ENCODE data around the gene UBR1.

UBR1 gene

GRCh38 chr15:43106486-43106829 lies 620 bp upstream of the UBR1 start:
- no peak for DNase-seq

- no peak for DNase-seq
These were observed 631 bp downstream of the UBR1 start for GRCh38 chr15:43105077-43105736.

DNA sequence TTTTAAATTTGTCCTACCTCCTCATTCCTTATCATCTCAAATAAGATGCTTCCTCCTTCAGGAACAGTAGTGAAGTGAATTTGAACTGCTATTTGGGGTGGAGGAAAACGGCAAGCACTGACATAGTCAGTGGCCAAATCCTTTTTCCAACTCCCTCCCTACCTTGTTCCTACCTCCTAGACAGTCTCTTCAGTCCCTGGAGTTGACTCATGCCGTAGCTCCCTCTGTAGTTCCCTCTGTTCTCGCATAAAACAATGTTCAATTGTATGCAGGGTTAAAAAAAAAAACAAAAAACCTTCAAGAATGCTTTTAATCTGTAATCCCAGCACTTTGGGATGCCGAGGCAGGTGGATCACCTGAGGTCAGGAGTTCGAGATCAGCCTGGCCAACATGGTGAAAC lies 1.4 kb downstream of the UBR1 start:
- no peak for DNase-seq

GRCh38 chr15:43103907-43104306 lies 1.9 kb downstream of the UBR1 start:
- DNase-seq = no peak

- DNase-seq = no peak
These were observed 3.7 kb downstream of the UBR1 start for GRCh38 chr15:43102187-43102586.

DNA sequence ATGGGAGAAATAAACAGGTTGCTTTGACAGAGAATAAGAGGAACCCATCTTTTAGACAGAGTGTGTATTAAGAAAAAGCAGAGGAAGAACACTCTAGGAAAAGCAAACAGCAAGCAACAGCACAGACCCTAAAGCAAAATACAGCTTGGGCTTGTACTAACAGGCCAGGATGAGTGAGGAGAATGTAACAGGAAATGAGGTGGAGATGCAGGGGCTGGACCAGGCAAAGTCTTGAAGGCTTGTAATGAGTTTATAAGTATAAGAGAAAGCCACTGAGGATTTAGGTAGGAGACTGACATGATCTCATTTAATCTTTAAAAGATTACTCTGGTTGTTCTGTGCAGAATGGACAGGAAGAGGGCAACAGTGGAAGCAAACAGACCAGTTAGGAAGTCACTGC lies 4.9 kb downstream of the UBR1 start:
- no peak for DNase-seq

DNA sequence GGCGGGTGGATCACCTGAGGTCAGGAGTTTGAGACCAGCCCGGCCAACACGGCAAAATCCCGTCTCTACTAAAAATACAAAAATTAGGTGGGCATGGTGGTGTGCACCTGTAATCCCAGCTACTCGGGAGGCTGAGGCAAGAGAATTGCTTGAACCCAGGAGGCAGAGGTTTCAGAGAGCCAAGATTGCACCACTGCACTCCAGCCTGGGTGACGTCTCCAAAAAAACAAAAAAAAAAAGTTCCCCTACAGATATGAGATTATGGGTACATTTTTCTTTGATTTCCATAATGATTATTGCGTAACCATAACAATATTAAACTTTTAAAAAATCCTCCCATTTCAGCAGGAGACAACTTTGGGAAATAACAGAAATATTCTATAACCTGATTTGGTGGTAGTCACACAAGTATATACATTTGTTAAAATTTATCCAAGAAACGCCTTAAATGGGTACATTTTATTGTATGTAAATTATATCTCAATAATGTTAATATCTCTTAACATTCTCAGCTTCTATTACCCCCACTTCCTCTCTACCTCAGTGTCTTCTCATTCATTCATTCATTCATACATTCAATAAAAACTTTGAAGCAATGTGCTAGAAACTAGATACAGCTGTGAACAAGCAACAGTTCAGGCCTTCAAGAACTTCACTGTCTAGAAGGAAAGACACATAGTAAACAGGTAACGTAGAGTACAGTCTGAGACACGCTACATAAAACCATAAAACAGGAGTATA lies 6.6 kb downstream of the UBR1 start:
- no peak for DNase-seq

DNA sequence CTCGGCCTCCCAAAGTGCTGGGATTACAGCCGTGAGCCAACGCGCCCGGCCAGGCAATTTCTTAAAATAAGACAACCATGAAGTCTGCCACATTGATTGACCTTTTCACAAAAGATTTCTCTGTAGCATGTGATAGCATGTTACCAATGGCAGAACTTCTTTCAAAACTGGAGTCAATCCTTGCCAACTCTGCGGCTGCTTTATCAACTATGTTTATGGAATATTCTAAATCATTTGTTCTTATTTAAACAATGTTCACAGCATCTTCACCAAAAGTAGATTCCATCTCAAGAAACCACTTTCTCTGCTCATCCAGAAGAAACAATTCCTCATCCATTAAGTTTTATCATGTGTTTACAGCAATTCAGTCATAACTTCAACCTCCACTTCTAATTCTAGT lies 9.4 kb downstream of the UBR1 start:
- no peak for DNase-seq

DNA sequence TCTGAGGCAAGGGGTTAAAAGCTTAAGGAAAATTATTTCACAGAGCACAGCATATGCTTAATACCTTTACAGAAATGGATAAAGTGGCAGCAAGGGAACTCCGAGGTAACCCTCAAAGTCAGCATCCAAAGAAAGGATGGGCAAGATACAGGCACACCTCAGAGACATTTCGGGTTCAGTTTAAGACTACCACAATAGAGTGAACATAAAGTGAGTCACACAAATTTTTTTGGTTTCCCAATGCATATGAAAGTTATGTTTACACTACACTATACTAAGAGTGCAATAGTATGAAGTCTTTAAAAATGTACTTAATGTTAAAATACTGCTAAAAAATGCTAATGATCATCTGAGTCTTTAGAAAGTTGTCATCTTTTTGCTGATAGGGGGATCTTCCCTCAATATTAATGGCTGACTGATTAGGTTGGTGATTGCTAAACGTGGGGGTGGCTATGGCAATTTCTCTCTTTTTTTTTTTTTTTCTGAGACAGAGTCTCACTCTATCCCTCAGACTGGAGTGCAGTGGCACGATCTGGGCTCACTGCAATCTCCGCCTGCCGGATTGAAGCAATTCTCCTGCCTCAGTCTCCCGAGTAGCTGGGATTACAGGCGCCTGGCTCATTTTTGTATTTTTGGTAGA lies 10.0 kb downstream of the UBR1 start:
- peak; percentile 40 for DNase-seq

GRCh38 chr15:43095243-43095642 lies 10.6 kb downstream of the UBR1 start:
- DNase-seq = no peak

DNA sequence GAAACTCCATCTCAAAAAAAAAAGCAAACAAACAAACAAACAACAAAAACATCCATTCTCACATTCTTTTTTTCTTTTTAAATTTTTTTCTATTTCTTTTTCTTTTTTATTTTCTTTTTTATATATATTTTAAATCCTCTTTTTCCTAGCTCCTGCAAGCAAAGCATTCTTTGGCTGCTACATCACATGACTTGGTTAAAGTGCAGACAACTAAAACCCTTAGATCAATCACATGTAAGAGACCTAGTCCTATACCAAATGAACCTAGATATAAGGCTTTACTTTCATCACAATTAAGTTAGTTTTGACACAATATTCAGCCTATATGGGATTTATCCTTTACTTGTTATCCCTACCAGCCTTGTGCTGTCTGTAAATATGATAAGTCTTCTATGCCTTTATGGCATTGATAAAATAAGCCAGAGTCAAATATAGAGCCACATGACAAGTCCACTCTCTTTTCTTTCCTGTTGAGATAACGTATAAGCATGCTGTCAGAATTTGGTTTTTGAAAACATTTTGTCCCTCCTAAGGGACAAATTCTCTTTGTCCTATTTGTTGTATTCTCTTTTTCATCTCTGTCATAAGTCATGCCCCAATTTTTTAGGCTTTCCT lies 11.3 kb downstream of the UBR1 start:
- no peak for DNase-seq

DNA sequence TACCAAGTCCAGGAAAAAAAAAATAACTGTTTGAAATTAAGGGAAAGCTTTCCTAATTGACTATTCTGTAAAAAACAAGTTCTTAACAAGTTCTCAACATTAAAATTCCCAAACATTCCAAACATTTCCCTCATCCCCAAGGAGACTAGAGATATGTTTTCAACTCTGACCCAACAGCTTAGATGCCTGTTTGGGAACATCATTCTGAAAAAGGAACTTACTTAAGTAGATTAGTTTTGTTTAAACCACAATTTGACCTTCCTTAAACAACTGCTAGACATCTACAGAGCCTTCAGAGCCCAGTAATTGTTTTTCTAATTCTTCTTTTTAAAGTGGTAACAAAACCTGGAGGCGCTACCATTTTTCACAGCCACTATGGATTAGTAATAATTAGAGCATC lies 12.8 kb downstream of the UBR1 start:
- DNase-seq = peak; percentile 53

DNA sequence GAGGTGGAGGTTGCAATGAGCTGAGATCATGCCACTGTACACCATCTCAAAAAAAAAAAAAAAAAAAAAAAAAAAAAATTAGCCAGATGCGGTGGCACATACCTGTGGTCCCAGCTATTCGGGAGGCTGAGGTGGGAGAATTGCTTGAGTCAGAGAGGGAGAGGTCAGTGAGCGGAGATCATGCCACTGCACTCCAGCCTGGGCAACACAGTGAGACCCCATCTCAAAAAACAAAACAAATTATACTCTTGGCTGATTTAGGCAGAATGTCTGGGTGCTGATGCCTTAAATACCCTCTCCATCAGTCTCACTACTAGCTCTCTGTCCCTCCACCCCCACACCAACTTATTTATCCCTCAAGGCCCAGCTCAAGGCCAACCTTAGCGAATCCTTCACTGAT lies 14.0 kb downstream of the UBR1 start:
- DNase-seq = no peak

DNA sequence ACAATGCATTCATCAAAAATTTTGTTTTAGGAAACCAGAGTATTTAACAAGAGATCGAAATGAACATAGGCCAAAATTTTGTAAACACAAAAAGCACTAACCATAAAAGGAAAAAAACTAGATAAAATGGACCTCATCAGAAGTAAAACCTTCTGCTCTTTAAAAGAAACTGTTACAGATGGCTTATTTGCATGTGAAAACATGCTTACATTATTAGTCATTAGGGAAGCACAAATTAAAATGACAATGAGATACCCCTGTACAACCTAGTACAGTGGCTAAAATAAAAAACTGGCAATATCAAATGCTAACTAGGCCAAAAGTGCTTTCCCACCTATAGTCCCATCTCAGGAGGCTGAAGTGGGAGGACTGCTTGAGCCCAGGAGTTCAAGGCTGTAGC lies 19.3 kb downstream of the UBR1 start:
- DNase-seq = peak; percentile 51

DNA sequence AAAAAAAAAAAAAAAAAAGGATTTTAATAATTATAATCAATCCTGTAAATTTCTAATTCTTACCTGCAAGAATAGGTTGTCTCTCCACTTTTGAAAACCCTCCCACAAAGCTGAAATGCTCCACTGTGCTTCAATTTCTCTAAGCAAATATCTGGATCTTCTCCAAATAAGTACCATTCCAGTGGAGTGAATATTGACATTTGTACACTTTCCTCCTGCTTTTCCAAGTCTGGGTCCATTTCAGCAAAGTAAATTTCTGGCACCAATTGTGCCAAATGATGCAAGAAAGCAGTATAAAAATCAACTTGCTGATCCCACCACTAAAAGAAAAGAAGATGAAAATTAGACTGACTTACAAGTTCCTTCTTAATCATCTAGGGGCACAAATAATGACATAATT lies 19.9 kb downstream of the UBR1 start:
- peak; percentile 57 for DNase-seq

DNA sequence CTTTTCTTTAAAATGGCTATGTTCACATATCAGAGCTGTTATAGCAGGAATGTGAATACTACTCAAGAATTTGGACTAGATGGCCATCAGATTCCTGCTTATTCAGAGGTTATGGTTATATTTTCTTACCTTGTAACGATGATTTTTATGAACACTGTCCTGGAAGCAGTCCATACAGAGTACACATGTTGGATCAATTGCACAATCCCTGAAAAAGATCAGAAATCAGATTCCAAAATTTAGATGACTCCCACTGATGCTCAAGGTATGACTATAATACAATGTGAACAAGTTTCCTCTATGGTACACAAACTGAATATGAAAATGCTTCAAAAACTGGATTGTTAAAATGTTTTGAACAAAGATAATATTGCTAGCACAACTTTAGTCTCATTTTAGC lies 23.3 kb downstream of the UBR1 start:
- DNase-seq = no peak

GRCh38 chr15:43081283-43081682 lies 24.6 kb downstream of the UBR1 start:
- no peak for DNase-seq

- DNase-seq = no peak
These were observed 34.4 kb downstream of the UBR1 start for GRCh38 chr15:43071451-43071850.

- no peak for DNase-seq
These were observed 34.9 kb downstream of the UBR1 start for GRCh38 chr15:43070893-43071292.

DNA sequence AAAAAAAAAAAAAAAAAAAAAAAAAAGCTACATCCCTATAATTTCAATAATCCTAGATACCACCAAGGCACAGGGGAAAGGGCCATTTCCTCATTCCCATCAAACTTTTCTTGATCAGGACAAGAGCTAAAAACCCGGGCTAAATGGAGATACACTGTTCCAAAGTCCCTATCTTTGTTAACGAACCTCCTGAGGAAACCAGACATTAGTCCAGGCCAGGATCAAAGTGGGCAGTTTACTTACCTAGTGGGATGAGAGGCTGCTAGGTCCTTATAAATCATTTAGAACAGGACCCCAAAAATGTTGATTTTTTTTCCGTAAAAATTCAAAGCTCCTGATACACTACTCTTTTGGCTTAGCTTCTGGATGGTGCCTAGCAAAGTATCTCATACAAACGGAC lies 35.6 kb downstream of the UBR1 start:
- DNase-seq = no peak

GRCh38 chr15:43067717-43068461 lies 37.9 kb downstream of the UBR1 start:
- DNase-seq = peak; percentile 84

DNA sequence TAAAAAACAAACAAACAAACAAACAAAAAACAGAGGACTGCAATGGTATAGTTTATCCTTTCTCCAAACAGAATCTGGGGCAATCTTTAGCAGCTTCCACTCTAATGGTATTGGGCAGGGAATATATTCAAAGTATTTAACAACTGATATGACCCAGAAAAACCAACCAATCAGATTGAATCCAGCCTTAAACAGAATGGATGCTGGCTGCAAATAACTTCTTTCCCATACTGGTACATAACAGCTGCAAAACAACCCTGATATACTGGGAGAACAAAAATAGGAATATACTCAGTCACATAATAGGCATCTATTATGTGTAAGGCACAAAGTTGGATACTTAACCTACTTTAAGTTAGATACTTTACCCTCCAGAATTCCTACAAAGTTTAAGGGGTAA lies 49.1 kb downstream of the UBR1 start:
- no peak for DNase-seq

- no peak for DNase-seq
These were observed 53.0 kb downstream of the UBR1 start for GRCh38 chr15:43052860-43053259.
